HCT116 (cell line): ENCODE data around the gene IRF9. TPM values are rescaled to one million over a fixed set of nuclear protein-coding genes. Genes with fewer than 3 reads are reported as not detected.
A peak's percentile ranks its signal among the peaks of the same experiment; 100 is the strongest.

Experiments
- ATAC-seq: fragments of 200-7000 bp; cut with Tn5 transposase; 2 replicates; pipeline ENCODE4 v1.9.1; 2020; ENCODE audit warnings: mild to moderate bottlenecking, moderate library complexity
- BruUV-seq: library from RNA; stranded (reverse); fragments of 400-500 nt; replicated peaks from 2 replicates; lab custom pipeline; 2021; lab: Mats Ljungman, UMichigan
- CTCF ChIA-PET: fragments of 300-600 bp; sonication (Branson Sonifier 250); formaldehyde crosslinking; loops from one replicate; lab custom pipeline; 2021; ENCODE audit warnings: antibody characterized with exemption; lab: Charles Lee
- POLR2A ChIA-PET: fragments of 300-600, 350-600 bp; sonication (Branson Sonifier 250); formaldehyde crosslinking; loops from one replicate; lab custom pipeline; 2021; ENCODE audit warnings: antibody characterized with exemption; lab: Charles Lee
- RAD21 ChIA-PET, 2 experiments: fragments of 300-600 bp; sonication (Branson Sonifier 250); formaldehyde crosslinking; loops; one replicate each; lab custom pipeline; 2023; ENCODE audit warnings: low total read pairs in 2 of 2; ENCODE audit not compliant: uncharacterized antibody in 2 of 2, unreplicated experiment in 2 of 2, low non-redundant PET in 1 of 2; lab: Charles Lee
- DNase-seq: peaks from one replicate; pipeline ENCODE4 v3.0.0-alpha.2; 2010; ENCODE audit warnings: low read depth, low spot score
- H2AFZ ChIP-seq: fragments of 200-600 bp; shearing (Covaris generic), sonication (generic); 2 replicates; pipeline ENCODE4 v1.6.1; 2017; ENCODE audit warnings: low read depth, mixed run types, mixed read lengths, antibody characterized with exemption, low read length; ENCODE audit not compliant: poor library complexity, severe bottlenecking
- H3K27ac ChIP-seq: 2 replicates; pipeline ENCODE4 v1.5.1; 2012; ENCODE audit warnings: low read depth, low read length
- H3K27me3 ChIP-seq: fragments of 200-600 bp; sonication (generic); 2 replicates; pipeline ENCODE4 v1.6.1; 2016; ENCODE audit warnings: mixed run types, low read length, mixed read lengths; ENCODE audit not compliant: insufficient read depth
- H3K36me3 ChIP-seq, 2 experiments: fragments of 200-500 bp in 1 of 2; fragments of 200-600 bp in 1 of 2; sonication (Bioruptor generic) in 1 of 2; sonication (generic) in 1 of 2; 2 replicates each; pipeline versions ENCODE4 v1.5.1 to v1.6.1; 2014 to 2016; ENCODE audit warnings: low read length in 2 of 2, inconsistent platforms in 1 of 2, mixed read lengths in 1 of 2, mixed run types in 1 of 2; ENCODE audit not compliant: insufficient read depth in 2 of 2, control insufficient read depth in 1 of 2
- H3K4me1 ChIP-seq, 2 experiments: fragments of 200-600 bp in 1 of 2; sonication (generic) in 1 of 2; 2 replicates each; pipeline versions ENCODE4 v1.5.1 to v1.6.1; 2012 to 2017; ENCODE audit warnings: low read length in 2 of 2, inconsistent platforms in 1 of 2, mild to moderate bottlenecking in 1 of 2, mixed read lengths in 1 of 2, mixed run types in 1 of 2, moderate library complexity in 1 of 2; ENCODE audit not compliant: insufficient read depth in 2 of 2, control insufficient read depth in 1 of 2
- H3K4me2 ChIP-seq: fragments of 200-600 bp; sonication (generic); 2 replicates; pipeline ENCODE4 v1.6.1; 2017; ENCODE audit warnings: mixed run types, low read length, mixed read lengths
- H3K4me3 ChIP-seq, 2 experiments: fragments of 200-600 bp in 1 of 2; sonication (generic) in 1 of 2; replicated peaks in 1 of 2; 2 replicates each; pipeline ENCODE4 v1.5.1; 2011 to 2016; ENCODE audit warnings: low read length in 2 of 2, control low read depth in 1 of 2, low read depth in 1 of 2, mild to moderate bottlenecking in 1 of 2, mixed read lengths in 1 of 2, mixed run types in 1 of 2
- H3K79me2 ChIP-seq: fragments of 200-600 bp; sonication (generic); 2 replicates; pipeline ENCODE4 v1.6.1; 2017; ENCODE audit warnings: mild to moderate bottlenecking, mixed run types, low read length, moderate library complexity, mixed read lengths; ENCODE audit not compliant: insufficient read depth
- H3K9ac ChIP-seq: fragments of 200-600 bp; sonication (generic); 2 replicates; pipeline ENCODE4 v1.6.1; 2016; ENCODE audit warnings: low read length, mixed read lengths
- H3K9me2 ChIP-seq: fragments of 200-600 bp; sonication (generic), shearing (Covaris generic); 2 replicates; pipeline ENCODE4 v1.6.1; 2017; ENCODE audit warnings: mixed run types, mild to moderate bottlenecking, moderate library complexity; ENCODE audit not compliant: insufficient read depth
- H3K9me3 ChIP-seq, 2 experiments: fragments of 200-500 bp in 1 of 2; fragments of 200-600 bp in 1 of 2; sonication (Bioruptor generic) in 1 of 2; sonication (generic) in 1 of 2; 2 replicates each; pipeline ENCODE4 v1.6.1; 2014 to 2017; ENCODE audit warnings: low read length in 2 of 2, mixed read lengths in 2 of 2, inconsistent platforms in 1 of 2, low read depth in 1 of 2, mild to moderate bottlenecking in 1 of 2, mixed run types in 1 of 2, moderate library complexity in 1 of 2; ENCODE audit not compliant: control insufficient read depth in 1 of 2, insufficient read depth in 1 of 2
- H4K20me1 ChIP-seq: fragments of 200-600 bp; sonication (generic), shearing (Covaris generic); 2 replicates; pipeline ENCODE4 v1.6.1; 2017; ENCODE audit warnings: mixed run types, mild to moderate bottlenecking, moderate library complexity; ENCODE audit not compliant: insufficient read depth
- TCF7L2 ChIP-seq: IDR thresholded peaks from 2 replicates; pipeline ENCODE4 v1.7.0; 2011; ENCODE audit warnings: borderline replicate concordance, inconsistent platforms; ENCODE audit not compliant: insufficient read depth, insufficient read length; ENCODE audit errors: extremely low read depth
- intact Hi-C: fragments of 100-400 bp; cut with micrococcal nuclease; formaldehyde crosslinking; loops from 2 replicates; pipeline ENCODE4 v1.10.0; 2022
- total RNA-seq: library from RNA; stranded (reverse); gene quantifications from one replicate; pipeline ENCODE4 v1.2.1, GENCODE V29; 2021; ENCODE audit not compliant: unreplicated experiment
- TF ChIP-seq, protein P1 (sequence below), 3 experiments: fragments of 200-600 bp in 1 of 3; sonication (generic) in 1 of 3; IDR thresholded peaks in 2 of 3; conservative IDR thresholded peaks in 1 of 3; 2 replicates each; pipeline ENCODE4 v1.5.1; 2012 to 2017; ENCODE audit warnings: low read depth in 2 of 3, low read length in 2 of 3, antibody characterized with exemption in 1 of 3, borderline replicate concordance in 1 of 3, control low read depth in 1 of 3, mild to moderate bottlenecking in 1 of 3, mixed read lengths in 1 of 3, mixed run types in 1 of 3, moderate library complexity in 1 of 3; ENCODE audit not compliant: insufficient read depth in 1 of 3

Gene IRF9
- total RNA-seq, 1 experiment from 2014 or later = 21.7 TPM

DNA sequence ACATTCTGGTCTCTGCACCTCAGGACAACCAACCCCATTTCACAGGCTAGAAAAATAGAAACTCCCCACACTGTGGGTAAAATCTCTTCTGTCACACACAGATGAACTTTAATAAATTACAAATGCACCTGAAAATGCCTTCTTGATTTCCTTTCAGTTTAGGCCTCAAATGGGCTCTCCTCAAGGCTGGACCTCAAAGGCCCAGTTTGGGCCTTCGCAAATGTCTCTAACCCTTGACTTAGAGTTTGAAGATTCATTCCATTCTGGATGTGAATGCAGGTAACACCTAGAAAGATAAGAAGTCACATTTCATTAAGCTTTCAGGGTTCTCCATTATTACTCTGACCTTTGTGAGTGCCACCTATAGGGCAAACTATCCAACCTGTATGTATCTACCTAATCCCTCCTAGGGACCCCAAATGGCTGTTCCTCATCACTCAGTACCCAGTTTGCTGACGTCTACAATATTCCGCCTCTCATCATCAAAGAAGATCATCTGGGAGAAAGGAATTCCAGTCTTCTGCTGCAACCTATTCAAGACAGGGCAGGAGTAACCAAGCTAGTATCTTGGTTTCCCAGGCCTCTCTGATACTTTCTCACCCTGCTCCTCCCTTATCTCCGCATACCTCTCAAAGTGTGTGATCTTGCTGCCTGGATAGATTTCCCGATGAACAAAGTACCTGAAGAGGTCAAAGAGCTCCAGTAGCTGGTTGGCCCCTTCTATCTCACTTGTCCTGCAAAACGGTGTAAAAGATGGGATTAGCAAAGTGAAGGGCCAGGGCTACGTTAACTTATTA is 53.0 kb downstream of the IRF9 start:
- Histone ChIP-seq H2AFZ (no peak overlapping the region), H3K4me1 (peaks cover 22 to 29% of the 10 kb centered on the region in 2 experiments), H3K9me2 (no peaks in the 10 kb centered on the region), H3K4me2 (peak overlapping the region; percentile 87), H3K79me2 (peaks cover 14% of the 10 kb centered on the region; the same call in 1 of the 2 replicates), H3K27ac (peak overlapping the region; percentile 96), H3K36me3 (peaks cover 9 to 15% of the 10 kb centered on the region in 2 experiments; a peak in 2 of 4 replicates), H3K9ac (peak overlapping the region; percentile 96), H3K9me3 (no peaks in the 10 kb centered on the region), H3K27me3 (no peaks in the 10 kb centered on the region), H3K4me3 (peak overlapping the region; percentile 51 to 89), H4K20me1 (no peaks in the 10 kb centered on the region)
- BruUV-seq = TSS peak; percentile 92
- DNase-seq (no peak), ATAC-seq (no peak)
- TF ChIP-seq TCF7L2 = no peak
- TF ChIP-seq, protein P1, sequence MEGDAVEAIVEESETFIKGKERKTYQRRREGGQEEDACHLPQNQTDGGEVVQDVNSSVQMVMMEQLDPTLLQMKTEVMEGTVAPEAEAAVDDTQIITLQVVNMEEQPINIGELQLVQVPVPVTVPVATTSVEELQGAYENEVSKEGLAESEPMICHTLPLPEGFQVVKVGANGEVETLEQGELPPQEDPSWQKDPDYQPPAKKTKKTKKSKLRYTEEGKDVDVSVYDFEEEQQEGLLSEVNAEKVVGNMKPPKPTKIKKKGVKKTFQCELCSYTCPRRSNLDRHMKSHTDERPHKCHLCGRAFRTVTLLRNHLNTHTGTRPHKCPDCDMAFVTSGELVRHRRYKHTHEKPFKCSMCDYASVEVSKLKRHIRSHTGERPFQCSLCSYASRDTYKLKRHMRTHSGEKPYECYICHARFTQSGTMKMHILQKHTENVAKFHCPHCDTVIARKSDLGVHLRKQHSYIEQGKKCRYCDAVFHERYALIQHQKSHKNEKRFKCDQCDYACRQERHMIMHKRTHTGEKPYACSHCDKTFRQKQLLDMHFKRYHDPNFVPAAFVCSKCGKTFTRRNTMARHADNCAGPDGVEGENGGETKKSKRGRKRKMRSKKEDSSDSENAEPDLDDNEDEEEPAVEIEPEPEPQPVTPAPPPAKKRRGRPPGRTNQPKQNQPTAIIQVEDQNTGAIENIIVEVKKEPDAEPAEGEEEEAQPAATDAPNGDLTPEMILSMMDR (IDR thresholded peaks at IDR 0.05 in 2 of 3, conservative IDR thresholded peaks at IDR 0.05 in 1 of 3; ENCODE audit: borderline replicate concordance in 1 of 3, insufficient read depth in 1 of 3, low read depth in 2 of 3, low read length in 2 of 3) = peak in 1 of 3 experiments; percentile 22; a peak in 1 of 6 replicates
- RAD21 ChIA-PET = no interaction called here
- CTCF ChIA-PET = interaction anchor here (0.6 to 2.6 kb wide), 8 partner anchors 28 to 218 kb away, joined by 3 to 9 read pairs (median 4); partner anchors contain the start of genes CIDEB, IRF9 and TINF2
- intact Hi-C loops = loop anchor here (5.0 to 10.0 kb wide), 2 partner anchors 102 to 221 kb away; partner anchors contain the start of genes DCAF11 and NRL
- POLR2A ChIA-PET = interaction anchor here (0.7 to 1.5 kb wide), 8 partner anchors 19 to 218 kb away, joined by 3 to 8 read pairs (median 4); partner anchors contain the start of genes DHRS1, IPO4, IRF9 and NOP9
